ENCODE measurements around the gene KCND3. TPM values are rescaled to one million over a fixed set of nuclear protein-coding genes. Genes with fewer than 3 reads are reported as not detected.

The KCND3 gene
- total and polyA plus RNA-seq, 2 donors (not counting 3 experiments of a cell fraction or from before 2014, with no cell fraction given): 0.03 TPM; not detected in 1

GRCh38 chr1:111735321-111735720 lies 254.1 kb downstream of the KCND3 start:
- Histone ChIP-seq H3K9me1 (replicated peaks; ENCODE audit: control insufficient read depth, extremely low read depth, insufficient read depth, low read length) (no peaks in the 10 kb centered on the region), H3K4me3 (replicated peaks in 1 of 3; ENCODE audit: insufficient read depth in 1 of 3, low read depth in 1 of 3, low read length in 3 of 3) (no peak overlapping the region), H3K4me2 (ENCODE audit: insufficient read depth, low read length) (no peak overlapping the region), H3K36me3 (ENCODE audit: control insufficient read depth in 2 of 2, extremely low read depth in 1 of 2, insufficient read depth in 2 of 2, low read length in 2 of 2) (no peaks in the 10 kb centered on the region), H3K27me3 (ENCODE audit: control insufficient read depth in 2 of 2, insufficient read depth in 2 of 2, low read length in 2 of 2) (no peaks in the 10 kb centered on the region), H4K20me1 (replicated peaks; ENCODE audit: control insufficient read depth, extremely low read depth, insufficient read depth, low read length) (no peaks in the 10 kb centered on the region), H3K27ac (ENCODE audit: insufficient read depth, low read depth, low read length) (no peak overlapping the region), H3K9me3 (replicated peaks; ENCODE audit: control insufficient read depth, insufficient read depth, low read length) (no peaks in the 10 kb centered on the region), H3K79me2 (ENCODE audit: control insufficient read depth, insufficient read depth, low read length) (no peaks in the 10 kb centered on the region), H3K9ac (replicated peaks; ENCODE audit: extremely low read depth, insufficient read depth, low read length) (no peak overlapping the region), H3K4me1 (ENCODE audit: control insufficient read depth, extremely low read depth, insufficient read depth, low read length) (peaks cover 44% of the 10 kb centered on the region), H2AFZ (ENCODE audit: low read depth, low read length) (no peak overlapping the region)
- ChIA-PET CTCF (interaction anchor here (0.9 to 6.2 kb wide), 6 partner anchors 11 to 227 kb away, joined by 3 to 66 read pairs (median 22); no protein-coding TSS in a partner anchor), POLR2A (interaction anchor here (0.7 kb wide), 1 partner anchor 19 kb away, joined by 3 read pairs; no protein-coding TSS in a partner anchor)
- DNase-seq (ENCODE audit: low read depth, low spot score): no peak
- dilution Hi-C loops (cut with MboI; ENCODE audit: extremely low pct_ligation_motif_present, low sequenced_read_pairs) (no loop called here), intact Hi-C loops (cut with micrococcal nuclease) (loop anchor here (10.0 kb wide), 1 partner anchor 771 kb away; the partner anchor contains the start of gene LRIF1)
- no TSS peak for BruUV-seq (replicated peaks)
- TF ChIP-seq GATA2 (IDR thresholded peaks at IDR 0.05; ENCODE audit: insufficient read depth, insufficient read length, low read depth, low read length): no peak
- TF ChIP-seq MYC (IDR thresholded peaks at IDR 0.05; ENCODE audit: low read depth, low read length): no peak
- TF ChIP-seq FOS (IDR thresholded peaks at IDR 0.05; ENCODE audit: borderline replicate concordance, insufficient read depth, low read length): no peak
- TF ChIP-seq POLR2AphosphoS5 (IDR thresholded peaks at IDR 0.05; ENCODE audit: insufficient read depth, low read depth, low read length): no peak
- no peak for TF ChIP-seq EZH2 (IDR thresholded peaks at IDR 0.05; ENCODE audit: borderline replicate concordance, low read depth, low read length, severe bottlenecking)
- TF ChIP-seq, protein P1, sequence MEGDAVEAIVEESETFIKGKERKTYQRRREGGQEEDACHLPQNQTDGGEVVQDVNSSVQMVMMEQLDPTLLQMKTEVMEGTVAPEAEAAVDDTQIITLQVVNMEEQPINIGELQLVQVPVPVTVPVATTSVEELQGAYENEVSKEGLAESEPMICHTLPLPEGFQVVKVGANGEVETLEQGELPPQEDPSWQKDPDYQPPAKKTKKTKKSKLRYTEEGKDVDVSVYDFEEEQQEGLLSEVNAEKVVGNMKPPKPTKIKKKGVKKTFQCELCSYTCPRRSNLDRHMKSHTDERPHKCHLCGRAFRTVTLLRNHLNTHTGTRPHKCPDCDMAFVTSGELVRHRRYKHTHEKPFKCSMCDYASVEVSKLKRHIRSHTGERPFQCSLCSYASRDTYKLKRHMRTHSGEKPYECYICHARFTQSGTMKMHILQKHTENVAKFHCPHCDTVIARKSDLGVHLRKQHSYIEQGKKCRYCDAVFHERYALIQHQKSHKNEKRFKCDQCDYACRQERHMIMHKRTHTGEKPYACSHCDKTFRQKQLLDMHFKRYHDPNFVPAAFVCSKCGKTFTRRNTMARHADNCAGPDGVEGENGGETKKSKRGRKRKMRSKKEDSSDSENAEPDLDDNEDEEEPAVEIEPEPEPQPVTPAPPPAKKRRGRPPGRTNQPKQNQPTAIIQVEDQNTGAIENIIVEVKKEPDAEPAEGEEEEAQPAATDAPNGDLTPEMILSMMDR (IDR thresholded peaks at IDR 0.05; ENCODE audit: extremely low read depth in 1 of 2, insufficient read depth in 1 of 2, low read depth in 1 of 2, low read length in 2 of 2): no peak
- TF ChIP-seq JUN (IDR thresholded peaks at IDR 0.05; ENCODE audit: borderline replicate concordance, insufficient read depth, insufficient read length, low read depth): no peak
- TF ChIP-seq, protein P2, sequence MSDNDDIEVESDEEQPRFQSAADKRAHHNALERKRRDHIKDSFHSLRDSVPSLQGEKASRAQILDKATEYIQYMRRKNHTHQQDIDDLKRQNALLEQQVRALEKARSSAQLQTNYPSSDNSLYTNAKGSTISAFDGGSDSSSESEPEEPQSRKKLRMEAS (IDR thresholded peaks at IDR 0.05; ENCODE audit: insufficient read depth, insufficient read length): no peak
- no peak for TF ChIP-seq POLR2A (IDR thresholded peaks at IDR 0.05; ENCODE audit: low read depth, low read length)
- FAIRE-seq: no peak

Data from endothelial cell of umbilical vein (primary cell).